ENCODE measurements around the gene TSNAXIP1. TPM values are rescaled to one million over a fixed set of nuclear protein-coding genes. Genes with fewer than 3 reads are reported as not detected.

TSNAXIP1 gene
- total and polyA plus RNA-seq, 2 experiments from 2014 or later, result 3.1 to 5.8 TPM

- Histone ChIP-seq H3K27me3 (no peaks in the 10 kb centered on the region), H3K4me2 (no peak overlapping the region), H3K4me3 (no peak overlapping the region), H3K36me3 (replicated peaks; ENCODE audit: insufficient read depth, low read depth) (no peaks in the 10 kb centered on the region), H2AFZ (no peak overlapping the region), H3K27ac (peak overlapping the region; percentile 32), H3K79me2 (peaks cover 25% of the 10 kb centered on the region), H3K4me1 (ENCODE audit: insufficient read depth) (peaks cover 8% of the 10 kb centered on the region), H3K9me3 (ENCODE audit: low read depth) (no peaks in the 10 kb centered on the region), H4K20me1 (ENCODE audit: insufficient read depth, poor library complexity, severe bottlenecking) (peaks cover 22% of the 10 kb centered on the region), H3K9me2 (replicated peaks; ENCODE audit: insufficient read depth) (no peaks in the 10 kb centered on the region)
- no peak for DNase-seq (ENCODE audit: low spot score)
- WGBS (ENCODE audit: low lambda C conversion rate, missing lambda C conversion rate), result 80% methylated on average over 6 of the region's 6 CpGs
- TF ChIP-seq CTCF (IDR thresholded peaks at IDR 0.05; ENCODE audit: poor library complexity) (no peak), EZH2phosphoT487 (IDR thresholded peaks at IDR 0.05; ENCODE audit: low read depth, severe bottlenecking, unreplicated experiment) (no peak), EZH2 (IDR thresholded peaks at IDR 0.05; ENCODE audit: borderline replicate concordance) (no peak)
Measured at GRCh38 chr16:67770346-67770991, 36.2 kb upstream of the TSNAXIP1 start.

- 75% methylated on average over 4 of the region's 4 CpGs for WGBS (ENCODE audit: low lambda C conversion rate, missing lambda C conversion rate)
- no peak overlapping the region for H3K27ac ChIP-seq
Measured at GRCh38 chr16:67773099-67773498, 33.6 kb upstream of the TSNAXIP1 start.

GRCh38 chr16:67773569-67774456, 32.9 kb upstream of the TSNAXIP1 start:
- peaks cover 25% of the 10 kb centered on the region for H4K20me1 ChIP-seq (ENCODE audit: insufficient read depth, poor library complexity, severe bottlenecking)
- WGBS (ENCODE audit: low lambda C conversion rate, missing lambda C conversion rate), result 60% methylated on average over 6 of the region's 6 CpGs

More at GRCh38 chr16:67773099-67773498, 33.6 kb upstream of the TSNAXIP1 start:
- Histone ChIP-seq H2AFZ (no peak overlapping the region), H3K9me3 (ENCODE audit: low read depth) (no peaks in the 10 kb centered on the region), H3K36me3 (replicated peaks; ENCODE audit: insufficient read depth, low read depth) (no peaks in the 10 kb centered on the region), H3K27me3 (no peaks in the 10 kb centered on the region), H3K79me2 (peaks cover 41% of the 10 kb centered on the region), H4K20me1 (ENCODE audit: insufficient read depth, poor library complexity, severe bottlenecking) (peaks cover 25% of the 10 kb centered on the region), H3K4me2 (no peak overlapping the region), H3K4me1 (ENCODE audit: insufficient read depth) (peaks cover 8% of the 10 kb centered on the region), H3K9me2 (replicated peaks; ENCODE audit: insufficient read depth) (no peaks in the 10 kb centered on the region), H3K4me3 (no peak overlapping the region)
- no peak for DNase-seq (ENCODE audit: low spot score)
- TF ChIP-seq CTCF (IDR thresholded peaks at IDR 0.05; ENCODE audit: poor library complexity) (no peak), EZH2 (IDR thresholded peaks at IDR 0.05; ENCODE audit: borderline replicate concordance) (no peak), EZH2phosphoT487 (IDR thresholded peaks at IDR 0.05; ENCODE audit: low read depth, severe bottlenecking, unreplicated experiment) (no peak)

GRCh38 chr16:67774457-67774853, 32.2 kb upstream of the TSNAXIP1 start:
- Histone ChIP-seq H2AFZ (no peak overlapping the region), H3K9me2 (replicated peaks; ENCODE audit: insufficient read depth) (no peaks in the 10 kb centered on the region), H4K20me1 (ENCODE audit: insufficient read depth, poor library complexity, severe bottlenecking) (peaks cover 25% of the 10 kb centered on the region), H3K79me2 (peaks cover 38% of the 10 kb centered on the region), H3K4me2 (no peak overlapping the region), H3K27me3 (no peaks in the 10 kb centered on the region), H3K4me1 (ENCODE audit: insufficient read depth) (peaks cover 8% of the 10 kb centered on the region), H3K4me3 (no peak overlapping the region), H3K36me3 (replicated peaks; ENCODE audit: insufficient read depth, low read depth) (no peaks in the 10 kb centered on the region), H3K9me3 (ENCODE audit: low read depth) (no peaks in the 10 kb centered on the region), H3K27ac (no peak overlapping the region)
- TF ChIP-seq CTCF (IDR thresholded peaks at IDR 0.05; ENCODE audit: poor library complexity), result no peak
- no peak for TF ChIP-seq EZH2 (IDR thresholded peaks at IDR 0.05; ENCODE audit: borderline replicate concordance)
- TF ChIP-seq EZH2phosphoT487 (IDR thresholded peaks at IDR 0.05; ENCODE audit: low read depth, severe bottlenecking, unreplicated experiment), result no peak
- no peak for DNase-seq (ENCODE audit: low spot score)
- WGBS (ENCODE audit: low lambda C conversion rate, missing lambda C conversion rate), result 98% methylated on average over 3 of the region's 3 CpGs

More at GRCh38 chr16:67773569-67774456, 32.9 kb upstream of the TSNAXIP1 start:
- H3K9me2 ChIP-seq (replicated peaks; ENCODE audit: insufficient read depth), result no peaks in the 10 kb centered on the region
- no peak for TF ChIP-seq EZH2phosphoT487 (IDR thresholded peaks at IDR 0.05; ENCODE audit: low read depth, severe bottlenecking, unreplicated experiment)
- H2AFZ ChIP-seq, result no peak overlapping the region
- H3K9me3 ChIP-seq (ENCODE audit: low read depth), result no peaks in the 10 kb centered on the region
- H3K27ac ChIP-seq, result no peak overlapping the region
- no peaks in the 10 kb centered on the region for H3K36me3 ChIP-seq (replicated peaks; ENCODE audit: insufficient read depth, low read depth)
- no peak overlapping the region for H3K4me2 ChIP-seq
- DNase-seq (ENCODE audit: low spot score), result no peak
- H3K4me3 ChIP-seq, result no peak overlapping the region
- H3K27me3 ChIP-seq, result no peaks in the 10 kb centered on the region
- peaks cover 38% of the 10 kb centered on the region for H3K79me2 ChIP-seq
- peaks cover 8% of the 10 kb centered on the region for H3K4me1 ChIP-seq (ENCODE audit: insufficient read depth)
